Measurements from ENCODE around the gene ZC4H2. TPM values are rescaled to one million over a fixed set of nuclear protein-coding genes. Genes with fewer than 3 reads are reported as not detected.

Gene ZC4H2
- total RNA-seq, 2 donors from 2014 or later = 8.2 to 16.7 TPM

DNA sequence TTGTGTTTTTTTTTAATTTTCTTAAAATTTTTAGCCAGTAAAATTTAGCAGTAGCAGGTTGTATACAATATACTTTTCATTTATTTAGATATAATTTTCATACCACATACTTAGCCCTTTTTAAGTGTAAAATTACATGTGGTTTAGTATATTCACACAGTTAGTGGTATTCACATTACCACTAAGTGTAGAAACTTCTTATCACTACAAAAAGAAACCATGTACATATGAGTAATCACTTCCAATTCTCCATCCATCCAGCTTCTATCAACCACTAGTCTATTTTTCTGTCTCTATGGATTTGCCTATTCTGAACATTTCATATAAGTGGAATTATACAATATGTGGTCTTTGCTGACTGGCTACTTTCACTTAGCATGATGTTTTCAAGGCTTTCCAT is 109.0 kb downstream of the ZC4H2 start:
- no peak overlapping the region for H3K27ac ChIP-seq
- H3K27me3 ChIP-seq (replicated peaks; ENCODE audit: insufficient read depth) = no peaks in the 10 kb centered on the region
- TF ChIP-seq, protein P1, sequence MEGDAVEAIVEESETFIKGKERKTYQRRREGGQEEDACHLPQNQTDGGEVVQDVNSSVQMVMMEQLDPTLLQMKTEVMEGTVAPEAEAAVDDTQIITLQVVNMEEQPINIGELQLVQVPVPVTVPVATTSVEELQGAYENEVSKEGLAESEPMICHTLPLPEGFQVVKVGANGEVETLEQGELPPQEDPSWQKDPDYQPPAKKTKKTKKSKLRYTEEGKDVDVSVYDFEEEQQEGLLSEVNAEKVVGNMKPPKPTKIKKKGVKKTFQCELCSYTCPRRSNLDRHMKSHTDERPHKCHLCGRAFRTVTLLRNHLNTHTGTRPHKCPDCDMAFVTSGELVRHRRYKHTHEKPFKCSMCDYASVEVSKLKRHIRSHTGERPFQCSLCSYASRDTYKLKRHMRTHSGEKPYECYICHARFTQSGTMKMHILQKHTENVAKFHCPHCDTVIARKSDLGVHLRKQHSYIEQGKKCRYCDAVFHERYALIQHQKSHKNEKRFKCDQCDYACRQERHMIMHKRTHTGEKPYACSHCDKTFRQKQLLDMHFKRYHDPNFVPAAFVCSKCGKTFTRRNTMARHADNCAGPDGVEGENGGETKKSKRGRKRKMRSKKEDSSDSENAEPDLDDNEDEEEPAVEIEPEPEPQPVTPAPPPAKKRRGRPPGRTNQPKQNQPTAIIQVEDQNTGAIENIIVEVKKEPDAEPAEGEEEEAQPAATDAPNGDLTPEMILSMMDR (IDR thresholded peaks at IDR 0.05) = no peak
- TF ChIP-seq POLR2A (IDR thresholded peaks at IDR 0.05) = no peak
- TF ChIP-seq POLR2AphosphoS5 (IDR thresholded peaks at IDR 0.05) = no peak
- H3K4me3 ChIP-seq = no peak overlapping the region
- intact Hi-C loops (cut with DNase I) = no loop called here
- no peaks in the 10 kb centered on the region for H3K9me3 ChIP-seq
- no peak for DNase-seq (ENCODE audit: low spot score)
- no peaks in the 10 kb centered on the region for H3K4me1 ChIP-seq (replicated peaks)
- H3K36me3 ChIP-seq = no peaks in the 10 kb centered on the region

Other genes with a start within 250 kb of the ZC4H2 start
- 1 to 10 TPM; 1.5 to 2.9 TPM for gene ZC3H12B, start 58.4 kb upstream of the ZC4H2 start, total RNA-seq

Measured in prostate gland (tissue), 2 donors.